HG02588 (cell line): ENCODE results near the gene HES6.

Experiments used
- ATAC-seq: cut with Tn5 transposase; IDR thresholded peaks from one replicate; pipeline ENCODE4 v1.9.1; 2021; ENCODE audit warnings: mild to moderate bottlenecking, moderate library complexity; ENCODE audit not compliant: unreplicated experiment

Gene HES6

GRCh38 chr2:238256111-238256510, 16.3 kb upstream of the HES6 start:
- ATAC-seq = no peak

GRCh38 chr2:238255636-238256035, 15.8 kb upstream of the HES6 start:
- ATAC-seq = no peak

- no peak for ATAC-seq
Measured at GRCh38 chr2:238255151-238255551, 15.3 kb upstream of the HES6 start.

- ATAC-seq = no peak
Measured at GRCh38 chr2:238254095-238254723, 14.4 kb upstream of the HES6 start.

GRCh38 chr2:238252766-238253630, 13.2 kb upstream of the HES6 start:
- no peak for ATAC-seq

- no peak for ATAC-seq
Measured at GRCh38 chr2:238251986-238252385, 12.1 kb upstream of the HES6 start.

- no peak for ATAC-seq
Measured at GRCh38 chr2:238251331-238251730, 11.5 kb upstream of the HES6 start.

- ATAC-seq = no peak
Measured at GRCh38 chr2:238250896-238251295, 11.1 kb upstream of the HES6 start.

- no peak for ATAC-seq
Measured at GRCh38 chr2:238247841-238248453, 8.1 kb upstream of the HES6 start.

GRCh38 chr2:238247002-238247822, 7.4 kb upstream of the HES6 start:
- no peak for ATAC-seq

GRCh38 chr2:238244151-238244550, 4.3 kb upstream of the HES6 start:
- ATAC-seq = no peak

- no peak for ATAC-seq
Measured at GRCh38 chr2:238243496-238244076, 3.7 kb upstream of the HES6 start.

- ATAC-seq = no peak
Measured at GRCh38 chr2:238242731-238243495, 3.1 kb upstream of the HES6 start.

- no peak for ATAC-seq
Measured at GRCh38 chr2:238241970-238242369, 2.1 kb upstream of the HES6 start.

GRCh38 chr2:238240757-238241711, 1.2 kb upstream of the HES6 start:
- no peak for ATAC-seq

GRCh38 chr2:238239543-238239862, 335 bp downstream of the HES6 start:
- peak; percentile 4 for ATAC-seq

- no peak for ATAC-seq
Measured at GRCh38 chr2:238238766-238239542, 884 bp downstream of the HES6 start.

GRCh38 chr2:238238311-238238765, 1.5 kb downstream of the HES6 start:
- ATAC-seq = no peak
